Thoracic aorta (tissue), 2 donors: ENCODE measurements around the gene PDE10A. TPM values are rescaled to one million over a fixed set of nuclear protein-coding genes. Genes with fewer than 3 reads are reported as not detected.

Experiments
- ATAC-seq: fragments of 150-250 bp; one replicate; pipeline ENCODE4 v1.8.0; 2017; ENCODE audit warnings: low read depth; ENCODE audit not compliant: insufficient number of reproducible peaks, low FRiP score
- DNase-seq: peaks from one replicate; pipeline ENCODE4 v3.0.0-alpha.2; 2020; ENCODE audit warnings: low spot score
- H3K27ac ChIP-seq, 2 donors: fragments of 200-600 bp; sonication (generic); 1 replicate in 1 of 2; 2 replicates in 1 of 2; pipeline ENCODE4 v1.5.1; 2016; ENCODE audit warnings: mild to moderate bottlenecking in 2 of 2, moderate library complexity in 2 of 2
- H3K27me3 ChIP-seq: fragments of 200-600 bp; sonication (generic); replicated peaks from 2 replicates; pipeline ENCODE4 v1.6.0; 2016; ENCODE audit warnings: mild to moderate bottlenecking; ENCODE audit not compliant: insufficient read depth
- H3K36me3 ChIP-seq: fragments of 200-600 bp; sonication (generic); one replicate; pipeline ENCODE4 v1.5.1; 2016
- H3K4me1 ChIP-seq, 2 donors: fragments of 200-600 bp; sonication (generic); 1 replicate in 1 of 2; 2 replicates in 1 of 2; pipeline versions ENCODE4 v1.5.1 to v1.6.0; 2016; ENCODE audit warnings: low read depth in 2 of 2, mild to moderate bottlenecking in 1 of 2; ENCODE audit not compliant: control insufficient read depth in 1 of 2
- H3K4me3 ChIP-seq: fragments of 200-600 bp; sonication (generic); 2 replicates; pipeline ENCODE4 v1.5.1; 2016; ENCODE audit warnings: mild to moderate bottlenecking
- H3K9me3 ChIP-seq: fragments of 200-600 bp; sonication (generic); 2 replicates; pipeline ENCODE4 v1.5.1; 2016
- CTCF ChIP-seq: fragments of 200-600 bp; sonication (generic); IDR thresholded peaks from one replicate; pipeline ENCODE4 v1.5.1; 2019; ENCODE audit warnings: antibody characterized with exemption
- total RNA-seq, 2 donors: library from RNA; depleted of rRNA; stranded (reverse); fragments of >200 nt; gene quantifications; one replicate each; pipeline versions ENCODE4 v1.1.0 to v1.2.3, GENCODE V29; 2016

The PDE10A gene
- total RNA-seq, 2 donors from 2014 or later = 7.0 to 20.8 TPM

- H3K4me1 ChIP-seq = no peaks in the 10 kb centered on the region
- no peak for ATAC-seq
Observed at GRCh38 chr6:165426892-165427291, 236.1 kb downstream of the PDE10A start.

GRCh38 chr6:165422192-165422591 is 240.8 kb downstream of the PDE10A start:
- no peak overlapping the region for H3K4me3 ChIP-seq
- DNase-seq (no peak), ATAC-seq (no peak)
- H3K27me3 ChIP-seq = no peaks in the 10 kb centered on the region
- no peaks in the 10 kb centered on the region for H3K4me1 ChIP-seq
- no peaks in the 10 kb centered on the region for H3K9me3 ChIP-seq
- no peak overlapping the region for H3K27ac ChIP-seq
- H3K36me3 ChIP-seq = no peaks in the 10 kb centered on the region
- TF ChIP-seq CTCF = no peak

More at GRCh38 chr6:165426892-165427291, 236.1 kb downstream of the PDE10A start:
- no peak for DNase-seq
- no peak overlapping the region for H3K27ac ChIP-seq
- no peaks in the 10 kb centered on the region for H3K36me3 ChIP-seq
- H3K9me3 ChIP-seq = no peaks in the 10 kb centered on the region
- no peaks in the 10 kb centered on the region for H3K27me3 ChIP-seq
- no peak overlapping the region for H3K4me3 ChIP-seq
- TF ChIP-seq CTCF = no peak

GRCh38 chr6:165417278-165417865 is 245.7 kb downstream of the PDE10A start:
- Histone ChIP-seq H3K4me1 (no peaks in the 10 kb centered on the region), H3K4me3 (no peak overlapping the region), H3K27ac (no peak overlapping the region), H3K27me3 (no peaks in the 10 kb centered on the region), H3K36me3 (no peaks in the 10 kb centered on the region), H3K9me3 (no peaks in the 10 kb centered on the region)
- ATAC-seq = no peak
- TF ChIP-seq CTCF = no peak
- DNase-seq = no peak

- DNase-seq (no peak), ATAC-seq (no peak)
- Histone ChIP-seq H3K27ac (no peak overlapping the region), H3K9me3 (no peaks in the 10 kb centered on the region), H3K36me3 (no peaks in the 10 kb centered on the region), H3K27me3 (no peaks in the 10 kb centered on the region), H3K4me1 (no peaks in the 10 kb centered on the region), H3K4me3 (no peak overlapping the region)
- no peak for TF ChIP-seq CTCF
Observed at GRCh38 chr6:165404697-165405096, 258.3 kb downstream of the PDE10A start.

- no peak for DNase-seq
- H3K27ac ChIP-seq = no peak overlapping the region
- H3K27me3 ChIP-seq = no peaks in the 10 kb centered on the region
- no peaks in the 10 kb centered on the region for H3K36me3 ChIP-seq
- H3K4me3 ChIP-seq = no peak overlapping the region
- H3K4me1 ChIP-seq = no peaks in the 10 kb centered on the region
- TF ChIP-seq CTCF = no peak
- no peaks in the 10 kb centered on the region for H3K9me3 ChIP-seq
- ATAC-seq = no peak
Observed at GRCh38 chr6:165404296-165404695, 258.7 kb downstream of the PDE10A start.
